RWPE1 (cell line): ENCODE data around the gene GPC5.

ENCODE experiments used
- CTCF ChIA-PET: fragments of 350-600 bp; sonication (Branson Sonifier 250); formaldehyde crosslinking; extraction: SDS; loops from one replicate; lab custom pipeline; 2021; lab: Yijun Ruan, JAX
- POLR2A ChIA-PET: fragments of 400-600 bp; formaldehyde crosslinking; extraction: SDS; loops from one replicate; lab custom pipeline; 2020; ENCODE audit warnings: antibody characterized with exemption; ENCODE audit not compliant: low non-redundant PET; lab: Yijun Ruan, JAX
- DNase-seq: peaks from one replicate; pipeline ENCODE4 v3.0.0; 2012; ENCODE audit warnings: low spot score
- H3K27ac ChIP-seq: fragments of 450-650 bp; 2 replicates; pipeline ENCODE4 v1.5.1; 2017
- CTCF ChIP-seq: fragments of 450-650 bp; conservative IDR thresholded peaks from 2 replicates; pipeline ENCODE4 v1.5.1; 2017; ENCODE audit warnings: low read depth, mild to moderate bottlenecking

GPC5 gene

GRCh38 chr13:92412996-92413395 lies 1014.6 kb downstream of the GPC5 start:
- ChIA-PET POLR2A (no interaction called here), CTCF (no interaction called here)
- H3K27ac ChIP-seq, result no peak overlapping the region
- no peak for TF ChIP-seq CTCF
- no peak for DNase-seq

GRCh38 chr13:92413452-92413851 lies 1015.0 kb downstream of the GPC5 start:
- POLR2A ChIA-PET, result no interaction called here
- DNase-seq, result no peak
- CTCF ChIA-PET, result no interaction called here
- H3K27ac ChIP-seq, result no peak overlapping the region
- TF ChIP-seq CTCF, result no peak

DNA sequence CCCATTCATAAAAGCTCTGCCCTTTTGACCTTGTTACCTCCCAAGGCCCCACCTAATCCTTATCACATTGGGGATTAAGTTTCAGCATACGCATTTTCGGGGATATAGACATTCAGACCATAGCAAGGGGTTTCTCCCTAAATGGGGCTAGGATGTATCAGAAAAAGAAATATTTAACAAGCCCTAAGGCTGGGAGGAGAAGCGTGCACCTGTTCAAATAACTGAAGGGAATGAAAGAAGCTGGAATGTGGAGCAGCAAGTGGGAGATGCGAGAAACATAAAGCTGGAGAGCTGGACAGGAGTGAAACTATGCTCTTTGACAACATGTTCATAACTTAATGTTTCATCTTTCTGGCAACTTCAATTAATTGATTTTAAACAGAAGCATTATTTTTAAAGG lies 1016.4 kb downstream of the GPC5 start:
- no peak overlapping the region for H3K27ac ChIP-seq
- ChIA-PET POLR2A (no interaction called here), CTCF (no interaction called here)
- no peak for DNase-seq
- TF ChIP-seq CTCF, result no peak

DNA sequence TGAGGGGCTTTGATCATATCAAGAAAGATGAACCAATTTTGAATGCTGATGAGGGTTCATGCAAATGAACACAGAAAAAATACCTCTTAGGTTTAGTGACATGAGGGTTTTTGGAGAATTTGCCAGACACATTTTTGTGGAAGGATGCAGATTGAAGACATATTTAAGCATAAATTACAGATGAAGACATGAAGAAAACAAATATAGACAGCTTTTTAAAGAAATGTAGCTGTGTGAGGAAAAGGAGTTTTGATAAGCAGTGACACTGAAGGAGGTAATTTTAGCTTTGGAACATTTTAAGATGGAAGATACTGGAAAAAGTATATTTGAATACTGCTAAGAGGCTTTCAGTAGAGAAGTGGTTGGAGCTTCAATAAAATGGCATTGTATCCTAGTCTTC lies 1017.4 kb downstream of the GPC5 start:
- ChIA-PET CTCF (no interaction called here), POLR2A (no interaction called here)
- no peak for TF ChIP-seq CTCF
- no peak overlapping the region for H3K27ac ChIP-seq
- DNase-seq, result no peak

- no peak for TF ChIP-seq CTCF
- CTCF ChIA-PET, result no interaction called here
- DNase-seq, result no peak
- no peak overlapping the region for H3K27ac ChIP-seq
- POLR2A ChIA-PET, result no interaction called here
Measured at GRCh38 chr13:92418818-92419412, 1020.5 kb downstream of the GPC5 start.

- no peak for TF ChIP-seq CTCF
- ChIA-PET POLR2A (no interaction called here), CTCF (no interaction called here)
- DNase-seq, result no peak
- no peak overlapping the region for H3K27ac ChIP-seq
Measured at GRCh38 chr13:92429231-92429630, 1030.8 kb downstream of the GPC5 start.
